CD4-positive, alpha-beta T cell treated with Interleukin-15 for 1 hour (primary cell): ENCODE data around the gene KDM8.
A peak's percentile ranks its signal among the peaks of the same experiment; 100 is the strongest.

Experiments used
- DNase-seq: peaks from one replicate; pipeline ENCODE4 v3.0.0-alpha.2; 2020

Gene KDM8

DNA sequence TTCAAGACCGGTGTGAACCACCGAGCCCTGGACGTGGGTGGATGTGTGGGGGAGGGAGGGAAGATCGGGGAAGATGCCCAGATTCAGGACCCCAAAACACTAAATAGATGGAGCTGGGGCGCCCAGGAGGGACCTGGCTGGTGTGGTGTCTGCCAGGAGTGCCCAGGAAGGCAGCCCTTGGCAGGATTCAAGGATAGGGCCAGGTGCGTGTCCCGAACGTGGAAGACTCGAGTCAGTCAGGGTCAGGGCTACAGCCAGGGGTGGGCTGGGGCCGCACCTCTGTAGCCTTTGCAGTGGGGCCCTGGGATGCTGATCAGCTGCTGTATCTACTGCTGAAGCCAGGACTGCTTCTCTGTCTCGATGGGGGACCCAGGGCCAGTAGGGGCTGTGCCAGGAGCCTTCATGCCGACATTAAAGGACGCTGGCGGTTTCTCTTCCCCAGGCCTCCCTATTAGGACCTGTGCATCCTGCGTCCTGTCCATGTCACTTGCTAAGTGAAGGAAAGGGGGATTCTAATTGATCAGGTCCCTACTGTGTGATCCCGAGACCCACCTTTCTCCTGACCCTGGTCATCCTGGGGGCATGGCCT is 13.1 kb downstream of the KDM8 start:
- no peak for DNase-seq

GRCh38 chr16:27217256-27217655 is 13.9 kb downstream of the KDM8 start:
- DNase-seq: no peak

DNA sequence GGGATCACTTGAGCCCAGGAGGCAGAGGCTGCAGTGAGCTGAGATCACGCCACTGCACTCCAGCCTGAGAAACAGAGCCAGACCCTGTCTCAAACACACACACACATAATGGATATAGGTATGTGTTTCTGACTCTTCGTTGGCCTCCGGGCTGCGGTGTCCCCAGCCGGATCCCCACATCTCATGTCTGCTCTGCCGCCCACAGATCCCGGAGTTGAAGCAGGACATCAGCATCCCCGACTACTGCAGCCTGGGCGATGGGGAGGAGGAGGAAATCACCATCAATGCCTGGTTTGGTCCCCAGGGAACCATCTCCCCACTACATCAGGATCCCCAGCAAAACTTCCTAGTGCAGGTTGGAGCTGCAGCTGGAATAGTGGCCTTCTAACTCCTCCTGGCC is 15.4 kb downstream of the KDM8 start:
- no peak for DNase-seq

DNA sequence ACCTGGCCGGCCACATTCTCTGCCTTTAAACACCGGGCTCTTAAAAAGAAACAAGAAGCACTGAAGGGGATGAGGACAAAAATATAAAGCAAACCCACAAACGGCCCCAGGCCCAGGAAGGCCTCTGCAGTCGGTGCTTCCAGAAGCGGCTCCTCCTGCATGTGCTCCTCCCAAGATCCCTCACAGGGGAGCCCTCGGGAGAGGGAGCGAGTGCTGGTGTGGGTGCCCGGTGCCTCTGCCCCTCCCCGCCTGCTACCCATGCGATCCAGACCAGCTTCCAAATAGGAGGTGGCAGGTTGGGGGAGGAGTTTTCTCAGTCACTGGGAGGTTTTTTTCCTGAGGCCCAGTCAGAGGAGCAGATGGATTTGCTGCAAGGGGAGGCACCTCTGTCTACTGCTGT is 15.8 kb downstream of the KDM8 start:
- no peak for DNase-seq

DNA sequence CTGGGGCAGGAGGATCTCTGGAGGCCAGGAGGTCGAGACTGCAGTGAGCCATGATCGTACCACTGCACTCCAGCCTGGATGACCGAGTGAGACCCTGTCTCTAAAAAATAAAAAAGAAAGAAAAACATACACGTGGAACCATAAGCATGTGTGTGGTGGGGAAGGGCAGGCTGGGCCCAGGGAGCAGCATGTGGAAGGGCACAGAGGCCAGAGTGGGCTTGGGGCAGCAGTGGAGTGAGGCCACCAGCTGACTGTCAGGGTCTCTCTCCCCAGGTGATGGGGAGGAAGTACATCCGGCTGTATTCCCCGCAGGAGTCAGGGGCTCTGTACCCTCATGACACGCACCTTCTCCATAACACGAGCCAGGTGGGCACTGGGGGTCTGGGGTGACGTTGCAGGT is 16.8 kb downstream of the KDM8 start:
- no peak for DNase-seq

DNA sequence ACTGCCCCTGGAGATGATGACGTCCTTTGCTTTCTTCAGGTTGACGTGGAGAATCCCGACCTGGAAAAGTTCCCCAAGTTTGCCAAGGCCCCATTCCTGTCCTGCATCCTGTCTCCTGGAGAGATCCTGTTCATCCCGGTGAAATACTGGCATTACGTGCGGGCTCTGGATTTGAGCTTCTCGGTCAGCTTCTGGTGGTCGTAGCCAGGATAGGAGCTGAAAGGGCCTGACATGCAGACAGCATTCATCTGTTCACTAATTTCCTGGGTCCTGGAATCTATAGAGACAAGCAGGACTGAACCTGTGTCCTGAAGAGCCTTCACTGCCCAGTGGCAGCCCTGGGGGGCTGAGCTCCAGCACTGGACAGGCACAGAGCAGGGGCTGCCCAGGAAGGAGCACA is 17.2 kb downstream of the KDM8 start:
- DNase-seq: no peak

DNA sequence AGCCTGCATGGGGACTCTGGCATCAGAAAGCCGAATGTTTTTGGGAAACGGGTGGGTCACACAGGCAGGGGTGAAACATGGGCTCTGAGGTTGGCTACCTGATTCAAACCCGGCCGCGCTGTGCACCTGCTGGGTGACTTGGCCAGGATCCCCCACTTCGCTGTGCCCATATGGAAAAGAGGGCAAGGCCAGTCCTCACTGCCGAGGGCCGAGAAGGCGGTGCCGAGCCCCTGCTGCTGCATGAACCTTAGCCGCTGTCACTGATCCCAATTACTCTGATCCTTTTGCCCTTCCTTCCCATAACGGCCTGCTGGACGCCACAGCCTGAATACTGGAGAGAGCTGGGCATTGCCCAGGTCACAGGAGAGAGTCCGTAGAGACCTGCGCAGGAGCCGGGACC is 17.7 kb downstream of the KDM8 start:
- DNase-seq: no peak

DNA sequence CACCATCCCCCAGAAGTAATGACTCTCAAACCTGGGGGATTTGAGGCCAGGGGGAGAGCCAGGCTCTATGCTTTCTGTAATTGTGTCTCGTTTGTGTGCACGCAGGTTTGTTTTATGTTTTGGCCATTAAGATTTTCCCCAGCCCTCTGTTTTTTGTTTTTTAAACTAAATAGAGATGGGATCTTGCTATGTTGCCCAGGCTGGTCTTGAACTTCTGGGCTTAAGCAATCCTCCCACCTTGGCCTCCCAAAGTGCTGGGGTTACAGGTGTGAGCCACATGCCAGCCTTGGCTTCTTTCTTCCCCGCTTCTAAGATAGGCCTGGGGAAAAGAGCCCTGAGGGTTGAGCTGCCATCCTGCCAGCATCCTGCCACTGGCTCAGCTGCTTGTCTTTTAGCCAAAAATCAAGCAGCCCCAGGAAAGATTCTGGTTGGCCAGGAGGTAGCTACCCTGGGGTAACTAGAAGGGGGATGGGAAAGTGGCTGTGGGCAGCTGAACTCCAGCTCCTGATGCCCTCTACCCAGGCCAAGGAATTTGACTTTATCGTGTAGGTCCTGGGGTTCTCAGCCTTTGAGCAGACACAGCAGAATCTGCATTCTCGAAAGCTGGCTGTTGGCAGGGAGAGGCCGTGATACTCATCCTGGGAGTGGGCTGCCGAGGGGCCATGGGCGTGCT is 18.4 kb downstream of the KDM8 start:
- no peak for DNase-seq

DNA sequence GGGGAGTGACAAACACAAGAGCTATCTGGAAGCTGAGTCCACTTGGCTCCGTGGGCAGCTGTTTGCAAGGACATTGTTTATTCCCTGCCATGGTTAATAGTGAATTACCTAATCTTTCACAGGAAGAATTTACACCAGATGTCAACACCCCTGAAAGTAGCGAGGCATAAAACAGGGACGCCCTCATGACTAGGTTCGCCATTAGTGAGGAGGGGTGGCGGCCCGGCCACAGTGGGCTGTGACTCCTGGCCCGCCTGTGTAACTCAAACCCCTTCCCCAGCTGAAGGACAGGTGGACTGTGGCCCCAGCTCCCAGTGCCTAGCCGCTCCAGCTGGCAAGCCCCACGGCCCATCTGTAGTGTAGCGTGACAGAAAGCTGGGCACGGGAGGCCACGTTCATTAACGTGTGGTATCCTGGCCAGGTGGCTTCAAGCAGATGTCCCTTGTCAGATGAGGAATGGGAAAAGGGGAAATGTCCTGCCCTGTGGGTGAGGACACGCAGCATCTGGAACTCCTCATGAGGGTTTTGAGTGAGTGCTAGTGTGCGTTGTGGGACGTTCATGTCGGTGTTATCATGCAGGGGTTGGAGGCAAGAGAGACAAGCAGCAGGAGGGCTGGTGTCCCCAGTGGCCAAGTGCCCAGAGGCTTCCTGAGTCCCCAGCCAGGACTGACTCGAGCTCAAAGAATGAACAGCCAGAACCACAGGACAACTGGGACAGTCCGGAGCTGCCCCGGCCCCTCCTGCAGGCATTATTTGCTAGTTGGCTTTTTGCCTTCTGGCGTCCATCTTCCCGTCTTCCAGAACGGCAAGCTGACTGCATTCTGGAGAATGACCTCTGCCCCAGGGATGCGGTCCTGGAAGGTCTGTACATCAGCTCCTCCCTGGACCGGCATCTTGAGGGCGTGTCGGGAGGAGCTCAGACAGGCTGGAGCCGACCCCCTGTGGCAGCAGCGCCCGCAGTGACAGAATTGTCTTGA is 19.2 kb downstream of the KDM8 start:
- DNase-seq: no peak

DNA sequence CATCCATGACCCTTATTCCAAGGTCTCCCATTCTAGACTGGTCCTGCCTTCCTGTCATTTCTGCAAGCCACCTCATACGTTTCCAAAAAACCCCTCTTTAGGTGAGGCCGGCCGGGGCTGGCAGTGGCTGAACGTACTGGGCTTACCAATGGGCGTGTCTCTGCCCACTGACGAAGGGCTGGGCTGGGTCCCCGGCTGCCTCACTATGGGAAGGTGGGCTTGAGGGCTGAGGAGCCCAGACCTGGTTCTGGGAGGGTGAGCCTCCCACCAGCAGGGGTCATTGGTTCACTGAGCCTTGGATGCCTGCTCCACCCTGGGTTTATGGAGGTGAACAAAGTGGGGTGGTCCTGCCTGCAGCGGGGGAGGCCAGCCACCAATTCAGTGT is 19.9 kb downstream of the KDM8 start:
- no peak for DNase-seq

DNA sequence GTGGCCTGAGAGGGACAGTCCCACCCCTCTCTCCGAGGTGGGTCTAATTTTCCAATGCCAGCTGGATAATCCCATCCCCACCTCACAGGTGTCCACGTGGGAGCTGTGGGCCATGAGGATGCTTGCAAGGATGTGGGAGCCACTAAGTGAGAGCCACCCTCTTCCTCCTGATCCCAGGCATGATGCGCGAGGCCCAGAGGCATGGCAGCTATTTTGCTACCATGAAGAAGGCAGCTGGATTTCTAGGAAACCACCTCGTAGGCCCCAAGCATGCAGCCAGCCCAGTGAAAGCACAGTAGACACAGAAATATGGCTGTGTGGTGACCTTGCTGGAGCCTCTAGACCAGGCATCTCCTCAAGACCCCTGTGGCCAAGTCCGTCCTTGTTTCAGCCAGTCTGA is 20.4 kb downstream of the KDM8 start:
- DNase-seq: no peak

DNA sequence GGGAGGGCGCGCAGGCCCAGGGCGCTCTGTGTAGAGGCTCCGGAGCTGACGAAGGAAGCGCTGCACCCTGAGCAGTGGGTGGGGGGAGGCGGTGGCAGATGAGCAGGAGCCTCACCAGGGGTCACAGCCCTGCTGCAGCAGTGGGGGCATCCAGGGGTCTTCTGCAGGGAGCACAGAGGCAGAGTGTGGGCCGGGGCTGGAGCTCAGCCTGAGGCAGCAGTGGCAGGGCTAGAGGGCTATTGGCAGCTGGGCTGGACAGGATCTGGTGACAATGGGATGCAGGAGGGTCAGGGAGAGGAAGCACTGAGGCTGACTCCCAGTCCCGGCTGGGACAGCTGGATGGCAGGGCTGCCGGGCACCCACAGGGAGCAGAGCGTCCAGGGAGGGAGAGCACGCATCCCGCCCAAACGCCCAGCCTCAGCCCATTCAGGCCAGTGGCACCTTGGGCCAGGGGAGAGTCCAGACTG is 21.0 kb downstream of the KDM8 start:
- DNase-seq: no peak

GRCh38 chr16:27224741-27225300 is 21.5 kb downstream of the KDM8 start:
- DNase-seq: no peak

DNA sequence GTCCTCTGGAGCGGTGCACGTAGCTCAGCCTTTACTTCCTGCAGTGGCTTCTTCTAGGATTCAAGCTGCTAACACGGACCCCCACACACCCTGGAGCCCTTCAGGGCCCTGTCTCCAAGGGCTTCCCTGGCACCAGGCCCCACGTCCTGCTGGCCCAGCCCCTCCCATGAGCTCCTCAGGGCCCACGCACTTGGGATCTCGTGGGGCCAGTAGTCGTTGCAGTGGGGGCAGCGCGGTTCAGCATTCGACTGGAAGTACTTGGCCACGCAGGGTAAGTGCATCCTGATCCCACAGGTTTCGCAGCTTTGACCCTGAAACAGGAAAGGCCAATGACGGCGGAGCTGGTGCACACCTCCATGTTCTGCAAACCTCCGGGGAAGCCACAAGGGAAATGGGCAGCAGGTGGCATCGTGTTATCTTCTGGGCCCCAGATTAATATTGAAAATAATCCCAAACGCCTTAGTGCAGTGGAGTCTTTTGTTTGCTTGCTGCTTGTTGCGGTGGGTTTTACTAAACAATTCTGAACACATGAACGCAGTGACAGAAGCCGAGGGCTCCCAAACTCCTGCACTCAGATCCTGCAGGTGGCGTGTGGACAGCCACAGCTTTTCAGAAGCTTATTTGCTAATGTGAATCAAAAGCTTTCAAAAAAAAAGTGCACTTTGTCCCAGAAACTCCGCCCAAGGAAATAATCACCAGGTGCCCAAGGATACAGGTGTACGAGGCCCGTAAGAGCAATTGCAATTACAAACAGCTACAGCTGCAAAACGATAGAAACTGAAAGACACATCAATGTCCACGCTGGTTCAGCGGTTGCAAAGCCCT is 22.4 kb downstream of the KDM8 start:
- no peak for DNase-seq

DNA sequence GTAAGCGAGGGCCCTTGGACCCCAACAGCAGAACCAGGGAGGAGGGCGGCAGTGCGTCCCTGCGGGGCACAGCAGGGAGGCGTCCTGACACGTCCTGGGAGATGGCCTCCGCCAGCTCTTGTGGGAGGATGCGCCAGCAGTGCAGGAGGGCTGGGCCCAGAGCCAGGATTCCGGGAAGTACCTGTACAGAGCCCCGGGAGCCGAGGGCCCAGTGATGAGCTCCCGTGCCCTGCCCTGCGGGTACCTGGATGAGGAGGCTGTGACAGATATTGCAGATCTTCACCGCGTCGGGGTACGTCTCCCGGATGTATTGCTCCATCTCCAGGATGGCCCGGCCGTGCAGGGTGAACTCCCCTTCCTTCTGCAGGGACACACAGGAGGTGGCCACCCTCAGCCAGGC is 23.1 kb downstream of the KDM8 start:
- DNase-seq: no peak

DNA sequence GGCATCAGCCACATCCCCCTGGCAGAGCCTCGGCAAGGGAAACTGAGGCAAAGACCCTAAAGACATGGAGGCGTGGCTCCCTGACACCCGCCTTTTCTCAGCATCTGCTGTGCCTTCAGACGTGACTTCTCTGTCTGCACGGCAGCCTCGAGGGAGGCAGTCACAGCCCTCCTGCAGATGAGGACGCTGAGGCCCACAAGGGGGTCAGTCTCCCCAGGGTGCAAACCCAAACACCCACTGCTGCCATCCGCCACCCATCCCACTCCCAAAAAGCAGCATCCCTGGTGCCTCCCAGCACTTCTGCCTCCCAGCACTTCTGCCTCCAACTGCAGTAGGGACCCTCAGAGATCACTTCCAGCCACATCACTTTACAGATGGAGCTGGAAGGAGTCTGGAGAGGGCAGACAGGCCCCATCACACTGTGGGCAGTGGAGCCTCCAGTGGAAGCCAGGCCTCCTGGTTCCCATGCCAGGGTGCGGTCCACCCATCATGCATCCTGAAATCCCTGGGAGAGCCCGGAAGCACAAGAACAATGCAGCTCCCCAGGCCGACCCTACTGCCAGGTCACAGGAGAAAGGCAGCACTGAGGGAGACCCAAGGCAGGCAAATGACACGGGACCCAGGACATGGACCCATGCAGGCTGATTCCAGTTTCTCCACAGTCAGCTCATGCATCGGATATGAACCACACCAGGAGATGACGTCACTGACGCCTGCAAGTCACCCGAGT is 23.8 kb downstream of the KDM8 start:
- no peak for DNase-seq

GRCh38 chr16:27228045-27228444 is 24.7 kb downstream of the KDM8 start:
- no peak for DNase-seq

DNA sequence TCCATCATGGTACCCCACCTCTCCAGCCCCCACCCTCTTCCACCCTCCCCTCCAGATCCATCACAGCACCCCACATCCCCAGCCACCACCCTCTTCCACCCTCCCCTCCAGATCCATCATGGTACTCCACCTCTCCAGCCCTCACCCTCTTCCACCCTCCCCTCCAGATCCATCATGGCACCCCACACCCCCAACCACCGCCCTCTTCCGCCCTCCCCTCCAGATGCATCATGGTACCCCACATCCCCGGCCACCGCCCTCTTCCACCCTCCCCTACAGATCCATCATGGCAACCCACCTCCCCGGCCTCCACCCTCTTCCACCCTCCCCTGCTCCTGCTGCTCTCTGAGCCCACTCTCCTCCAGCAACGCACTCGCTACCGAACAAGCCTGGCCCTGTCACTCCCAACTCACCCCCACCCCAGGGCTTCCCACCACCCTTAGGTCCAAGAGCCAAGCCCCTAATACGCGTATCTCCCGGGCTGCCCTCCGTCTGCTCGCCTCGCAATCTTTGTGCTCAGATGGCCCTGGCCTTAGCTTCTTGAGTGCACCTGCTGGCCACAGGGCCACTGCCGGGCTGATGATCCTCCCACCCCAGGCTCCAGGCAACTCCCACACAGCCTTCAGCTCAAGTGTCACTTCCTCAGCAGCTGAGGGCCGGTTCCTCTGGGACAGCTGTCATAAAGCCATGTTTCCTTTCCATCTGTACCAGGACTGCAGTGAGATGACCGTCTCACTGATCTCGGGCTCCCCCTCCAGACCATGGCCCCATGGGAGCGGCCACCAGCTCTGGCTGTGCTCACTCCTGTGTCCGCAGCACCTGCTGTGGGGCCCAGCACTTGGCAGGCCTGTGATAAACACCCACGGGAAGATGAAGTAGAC is 25.5 kb downstream of the KDM8 start:
- no peak for DNase-seq

- no peak for DNase-seq
Observed at GRCh38 chr16:27229891-27230470, 26.7 kb downstream of the KDM8 start.

- DNase-seq: peak; percentile 83
Observed at GRCh38 chr16:27230562-27231001, 27.3 kb downstream of the KDM8 start.
